Cortex of kidney (tissue), 1 donor: ENCODE measurements around the gene RNF151.
A peak's percentile ranks its signal among the peaks of the same experiment; 100 is the strongest.

Experiments used
- DNase-seq: peaks from one replicate; lab custom pipeline; 2025; lab: John Stamatoyannopoulos, UW

The RNF151 gene

GRCh38 chr16:1978476-1979120, 11.9 kb downstream of the RNF151 start:
- DNase-seq = no peak

GRCh38 chr16:1979271-1980029, 12.8 kb downstream of the RNF151 start:
- DNase-seq = no peak

GRCh38 chr16:1980030-1980769, 13.5 kb downstream of the RNF151 start:
- no peak for DNase-seq

GRCh38 chr16:1980770-1981087, 14.1 kb downstream of the RNF151 start:
- no peak for DNase-seq

- no peak for DNase-seq
Observed at GRCh38 chr16:1981398-1981836, 14.8 kb downstream of the RNF151 start, which contains the start of gene NOXO1. Gene NOXO1 (minus strand): TSS chr16:1981469. CDS start chr16:1981179, 290 bp downstream.

- no peak for DNase-seq
Observed at GRCh38 chr16:1982013-1982433, 15.4 kb downstream of the RNF151 start.

- no peak for DNase-seq
Observed at GRCh38 chr16:1982991-1983543, 16.4 kb downstream of the RNF151 start.

GRCh38 chr16:1983544-1984346, 17.1 kb downstream of the RNF151 start, which contains the start of gene GFER:
Gene GFER (plus strand): TSS chr16:1984193. CDS start chr16:1984219, 26 bp downstream.
- peak; percentile 77 for DNase-seq

- no peak for DNase-seq
Observed at GRCh38 chr16:1984347-1985225, 17.9 kb downstream of the RNF151 start.

GRCh38 chr16:1985466-1986150, 19.0 kb downstream of the RNF151 start:
- DNase-seq = no peak

- DNase-seq = no peak
Observed at GRCh38 chr16:1987198-1987597, 20.5 kb downstream of the RNF151 start.

- no peak for DNase-seq
Observed at GRCh38 chr16:1989209-1990100, 22.8 kb downstream of the RNF151 start, which contains the start of gene SYNGR3. Gene SYNGR3 (plus strand): TSS chr16:1989970. CDS start chr16:1990103, 133 bp downstream.

GRCh38 chr16:1990101-1990350, 23.4 kb downstream of the RNF151 start:
- DNase-seq = no peak

GRCh38 chr16:1990351-1991134, 23.9 kb downstream of the RNF151 start:
- no peak for DNase-seq

GRCh38 chr16:1991135-1991551, 24.5 kb downstream of the RNF151 start:
- DNase-seq = no peak

- DNase-seq = no peak
Observed at GRCh38 chr16:1991588-1991947, 24.9 kb downstream of the RNF151 start.

- no peak for DNase-seq
Observed at GRCh38 chr16:1991948-1992703, 25.5 kb downstream of the RNF151 start.
